ENCODE data around the gene NME7. TPM values are rescaled to one million over a fixed set of nuclear protein-coding genes. Genes with fewer than 3 reads are reported as not detected.

Gene NME7
- total RNA-seq, 1 experiment from 2014 or later = 9.0 TPM

DNA sequence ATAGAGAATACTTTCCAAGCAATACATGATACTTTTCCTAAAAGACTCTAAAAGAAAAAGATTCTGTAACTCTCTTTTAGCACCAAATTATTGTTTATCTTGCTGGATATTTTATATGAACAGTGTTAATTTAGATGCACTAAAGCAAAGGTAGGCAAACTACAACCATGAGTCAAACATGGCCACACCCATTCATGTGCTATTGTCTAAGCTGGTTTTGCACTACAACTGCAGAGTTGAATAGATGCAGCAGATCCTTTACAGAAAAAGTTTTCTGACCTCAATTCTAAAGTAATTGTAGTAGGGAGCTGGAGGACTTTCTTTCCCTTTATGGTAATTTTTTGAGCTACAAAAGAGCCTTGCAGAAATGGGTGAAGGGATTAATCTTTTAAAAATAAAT lies 19.8 kb upstream of the NME7 start:
- ChIA-PET POLR2A (no interaction called here), CTCF (no interaction called here)
- no peaks in the 10 kb centered on the region for H3K4me1 ChIP-seq
- H3K27me3 ChIP-seq (replicated peaks; ENCODE audit: control insufficient read depth, insufficient read depth, low read length) = no peaks in the 10 kb centered on the region
- no peaks in the 10 kb centered on the region for H3K27me3 Mint-ChIP-seq (ENCODE audit: insufficient read depth, unreplicated experiment)
- BruUV-seq (replicated peaks) = TSS peak; percentile 11
- peaks cover 34% of the 10 kb centered on the region for H3K36me3 Mint-ChIP-seq (ENCODE audit: insufficient read depth, unreplicated experiment)
- no peaks in the 10 kb centered on the region for H3K9me3 ChIP-seq
- no peaks in the 10 kb centered on the region for H3K9me3 Mint-ChIP-seq (ENCODE audit: unreplicated experiment)
- intact Hi-C loops (cut with micrococcal nuclease; ENCODE audit: unreplicated experiment) = no loop called here
- H3K36me3 ChIP-seq (ENCODE audit: control insufficient read depth, insufficient read depth, low read length) = no peaks in the 10 kb centered on the region
- H3K27ac Mint-ChIP-seq (ENCODE audit: unreplicated experiment) = no peak overlapping the region
- H3K4me1 Mint-ChIP-seq (ENCODE audit: low read depth, unreplicated experiment) = no peaks in the 10 kb centered on the region
- no peak overlapping the region for H3K4me3 ChIP-seq (ENCODE audit: low read depth, low read length)
- DNase-seq = no peak
- TF ChIP-seq, protein P1, sequence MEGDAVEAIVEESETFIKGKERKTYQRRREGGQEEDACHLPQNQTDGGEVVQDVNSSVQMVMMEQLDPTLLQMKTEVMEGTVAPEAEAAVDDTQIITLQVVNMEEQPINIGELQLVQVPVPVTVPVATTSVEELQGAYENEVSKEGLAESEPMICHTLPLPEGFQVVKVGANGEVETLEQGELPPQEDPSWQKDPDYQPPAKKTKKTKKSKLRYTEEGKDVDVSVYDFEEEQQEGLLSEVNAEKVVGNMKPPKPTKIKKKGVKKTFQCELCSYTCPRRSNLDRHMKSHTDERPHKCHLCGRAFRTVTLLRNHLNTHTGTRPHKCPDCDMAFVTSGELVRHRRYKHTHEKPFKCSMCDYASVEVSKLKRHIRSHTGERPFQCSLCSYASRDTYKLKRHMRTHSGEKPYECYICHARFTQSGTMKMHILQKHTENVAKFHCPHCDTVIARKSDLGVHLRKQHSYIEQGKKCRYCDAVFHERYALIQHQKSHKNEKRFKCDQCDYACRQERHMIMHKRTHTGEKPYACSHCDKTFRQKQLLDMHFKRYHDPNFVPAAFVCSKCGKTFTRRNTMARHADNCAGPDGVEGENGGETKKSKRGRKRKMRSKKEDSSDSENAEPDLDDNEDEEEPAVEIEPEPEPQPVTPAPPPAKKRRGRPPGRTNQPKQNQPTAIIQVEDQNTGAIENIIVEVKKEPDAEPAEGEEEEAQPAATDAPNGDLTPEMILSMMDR (IDR thresholded peaks at IDR 0.05; ENCODE audit: insufficient read depth in 1 of 2, low read depth in 1 of 2, low read length in 1 of 2, severe bottlenecking in 1 of 2, unreplicated experiment in 1 of 2) = no peak
- H3K4me3 Mint-ChIP-seq (ENCODE audit: unreplicated experiment) = no peak overlapping the region

DNA sequence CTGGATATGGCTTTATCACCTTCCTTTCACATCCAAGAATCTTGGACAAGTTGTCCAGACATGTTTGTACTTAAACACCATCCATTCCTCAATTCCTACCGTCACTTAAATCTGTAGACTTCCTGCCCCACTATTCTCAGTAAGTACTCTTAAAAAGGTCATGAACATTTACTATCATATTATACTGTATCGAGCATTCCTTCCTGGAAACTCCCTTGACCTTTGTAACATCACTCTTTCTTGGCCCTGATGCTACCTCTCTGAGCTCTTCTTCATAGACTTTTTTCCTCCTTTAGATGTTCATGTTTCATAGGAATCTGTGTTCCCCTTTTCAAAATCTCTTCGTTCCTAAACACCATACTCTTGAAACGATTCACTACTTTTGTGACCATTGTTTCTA lies 15.9 kb upstream of the NME7 start:
- Histone ChIP-seq H3K4me1 (no peaks in the 10 kb centered on the region), H3K4me3 (ENCODE audit: low read depth, low read length) (no peak overlapping the region), H3K27me3 (replicated peaks; ENCODE audit: control insufficient read depth, insufficient read depth, low read length) (no peaks in the 10 kb centered on the region), H3K9me3 (no peaks in the 10 kb centered on the region), H3K36me3 (ENCODE audit: control insufficient read depth, insufficient read depth, low read length) (peaks cover 1% of the 10 kb centered on the region)
- ChIA-PET POLR2A (no interaction called here), CTCF (no interaction called here)
- peaks cover 26% of the 10 kb centered on the region for H3K36me3 Mint-ChIP-seq (ENCODE audit: insufficient read depth, unreplicated experiment)
- no peak overlapping the region for H3K4me3 Mint-ChIP-seq (ENCODE audit: unreplicated experiment)
- no TSS peak for BruUV-seq (replicated peaks)
- no peak for DNase-seq
- intact Hi-C loops (cut with micrococcal nuclease; ENCODE audit: unreplicated experiment) = no loop called here
- TF ChIP-seq, protein P1 (IDR thresholded peaks at IDR 0.05; ENCODE audit: insufficient read depth in 1 of 2, low read depth in 1 of 2, low read length in 1 of 2, severe bottlenecking in 1 of 2, unreplicated experiment in 1 of 2) = no peak
- no peaks in the 10 kb centered on the region for H3K9me3 Mint-ChIP-seq (ENCODE audit: unreplicated experiment)
- H3K4me1 Mint-ChIP-seq (ENCODE audit: low read depth, unreplicated experiment) = no peaks in the 10 kb centered on the region
- H3K27me3 Mint-ChIP-seq (ENCODE audit: insufficient read depth, unreplicated experiment) = no peaks in the 10 kb centered on the region
- no peak overlapping the region for H3K27ac Mint-ChIP-seq (ENCODE audit: unreplicated experiment)

DNA sequence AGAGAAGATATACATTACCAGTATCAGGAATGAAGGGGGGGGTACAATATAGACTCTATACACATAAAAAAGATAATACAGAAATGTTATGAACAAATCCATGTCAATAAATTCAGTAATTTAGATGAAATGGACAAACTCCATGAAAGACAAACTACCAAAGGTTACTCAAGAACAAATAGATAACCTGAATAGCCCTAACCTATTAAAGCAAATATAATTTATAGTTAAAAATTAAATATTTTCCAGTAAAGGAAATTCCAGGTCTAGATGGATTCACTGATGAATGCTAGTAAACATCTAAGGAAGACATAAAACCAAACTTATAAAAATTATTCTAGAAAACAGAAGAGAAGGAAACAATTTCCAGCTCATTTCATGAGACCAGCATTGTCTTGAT lies 13.6 kb upstream of the NME7 start:
- DNase-seq = no peak
- Histone ChIP-seq H3K4me3 (ENCODE audit: low read depth, low read length) (no peak overlapping the region), H3K36me3 (ENCODE audit: control insufficient read depth, insufficient read depth, low read length) (peaks cover 1% of the 10 kb centered on the region), H3K9me3 (no peaks in the 10 kb centered on the region), H3K4me1 (no peaks in the 10 kb centered on the region), H3K27me3 (replicated peaks; ENCODE audit: control insufficient read depth, insufficient read depth, low read length) (no peaks in the 10 kb centered on the region)
- no peaks in the 10 kb centered on the region for H3K27me3 Mint-ChIP-seq (ENCODE audit: insufficient read depth, unreplicated experiment)
- no peak overlapping the region for H3K27ac Mint-ChIP-seq (ENCODE audit: unreplicated experiment)
- POLR2A ChIA-PET = no interaction called here
- no peaks in the 10 kb centered on the region for H3K4me1 Mint-ChIP-seq (ENCODE audit: low read depth, unreplicated experiment)
- BruUV-seq (replicated peaks) = no TSS peak
- TF ChIP-seq, protein P1 (IDR thresholded peaks at IDR 0.05; ENCODE audit: insufficient read depth in 1 of 2, low read depth in 1 of 2, low read length in 1 of 2, severe bottlenecking in 1 of 2, unreplicated experiment in 1 of 2) = no peak
- no peaks in the 10 kb centered on the region for H3K9me3 Mint-ChIP-seq (ENCODE audit: unreplicated experiment)
- intact Hi-C loops (cut with micrococcal nuclease; ENCODE audit: unreplicated experiment) = no loop called here
- no peak overlapping the region for H3K4me3 Mint-ChIP-seq (ENCODE audit: unreplicated experiment)
- CTCF ChIA-PET = no interaction called here
- peaks cover 23% of the 10 kb centered on the region for H3K36me3 Mint-ChIP-seq (ENCODE audit: insufficient read depth, unreplicated experiment)
